GM15510 (cell line): Measurements from ENCODE around the gene FGD6.

ENCODE experiments used
- POLR2A ChIP-seq: IDR thresholded peaks from 3 replicates; pipeline ENCODE4 v1.6.1; 2011; ENCODE audit warnings: borderline replicate concordance; ENCODE audit not compliant: insufficient read length; ENCODE audit errors: extremely low read depth

FGD6 gene

DNA sequence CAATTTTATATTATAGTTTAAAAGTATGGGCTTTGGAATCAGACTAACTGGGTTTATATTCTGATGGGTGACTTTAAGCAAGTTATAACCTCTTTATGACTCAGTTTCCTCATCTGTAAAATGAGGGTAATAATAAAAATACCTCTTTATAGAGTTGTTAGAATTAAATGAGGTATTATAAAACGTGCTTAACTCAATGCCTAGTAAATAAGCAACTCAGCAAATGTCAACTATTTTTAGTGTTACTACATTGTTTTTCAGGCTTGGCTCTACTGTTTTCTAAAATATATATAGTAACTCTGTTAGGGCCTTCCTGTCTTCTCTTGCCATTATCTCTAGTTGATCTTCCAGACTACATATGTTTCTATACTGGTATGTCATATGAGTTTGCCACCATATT lies 20.9 kb upstream of the FGD6 start:
- no peak for TF ChIP-seq POLR2A

- TF ChIP-seq POLR2A = no peak
Observed at GRCh38 chr12:95237315-95237714, 20.0 kb upstream of the FGD6 start.

GRCh38 chr12:95231190-95231589 lies 13.9 kb upstream of the FGD6 start:
- TF ChIP-seq POLR2A = no peak

DNA sequence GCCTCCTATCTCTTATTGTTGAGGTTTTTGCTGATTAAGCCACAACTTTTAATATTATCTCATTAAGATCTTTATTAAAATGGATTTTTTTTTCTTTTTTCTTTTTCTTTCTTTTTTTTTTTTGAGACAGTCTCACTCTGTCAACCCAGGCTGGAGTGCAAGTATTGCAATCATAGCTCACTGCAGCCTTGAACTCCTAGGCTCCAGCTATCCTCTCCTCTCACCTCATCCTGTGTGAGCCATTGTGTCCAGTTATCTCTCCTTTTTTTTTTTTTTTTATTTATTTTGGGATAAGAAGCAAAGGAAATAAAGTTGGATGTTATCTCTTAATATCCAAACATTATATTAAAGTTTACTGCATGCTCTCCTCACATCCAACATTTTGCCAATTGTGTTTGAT lies 13.0 kb upstream of the FGD6 start:
- TF ChIP-seq POLR2A = no peak

GRCh38 chr12:95229636-95230035 lies 12.4 kb upstream of the FGD6 start:
- no peak for TF ChIP-seq POLR2A

DNA sequence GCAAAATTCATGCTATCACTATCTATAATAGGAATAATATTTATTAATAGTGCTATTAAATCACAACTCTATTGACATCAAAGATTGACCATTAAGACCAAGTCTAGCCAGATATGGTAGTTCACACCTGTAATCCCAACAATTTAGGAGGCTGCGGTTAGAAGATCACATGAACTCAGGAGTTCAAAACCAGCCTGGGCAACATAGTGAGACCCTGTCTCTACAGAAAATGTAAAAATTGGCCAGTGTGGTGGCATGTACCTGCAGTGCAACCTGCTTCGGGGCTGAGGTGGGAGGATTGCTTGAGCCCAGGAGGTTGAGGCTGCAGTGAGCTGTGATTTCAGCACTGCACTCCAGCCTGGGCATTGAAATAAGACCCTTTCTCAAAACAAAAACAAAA lies 11.3 kb upstream of the FGD6 start:
- no peak for TF ChIP-seq POLR2A

DNA sequence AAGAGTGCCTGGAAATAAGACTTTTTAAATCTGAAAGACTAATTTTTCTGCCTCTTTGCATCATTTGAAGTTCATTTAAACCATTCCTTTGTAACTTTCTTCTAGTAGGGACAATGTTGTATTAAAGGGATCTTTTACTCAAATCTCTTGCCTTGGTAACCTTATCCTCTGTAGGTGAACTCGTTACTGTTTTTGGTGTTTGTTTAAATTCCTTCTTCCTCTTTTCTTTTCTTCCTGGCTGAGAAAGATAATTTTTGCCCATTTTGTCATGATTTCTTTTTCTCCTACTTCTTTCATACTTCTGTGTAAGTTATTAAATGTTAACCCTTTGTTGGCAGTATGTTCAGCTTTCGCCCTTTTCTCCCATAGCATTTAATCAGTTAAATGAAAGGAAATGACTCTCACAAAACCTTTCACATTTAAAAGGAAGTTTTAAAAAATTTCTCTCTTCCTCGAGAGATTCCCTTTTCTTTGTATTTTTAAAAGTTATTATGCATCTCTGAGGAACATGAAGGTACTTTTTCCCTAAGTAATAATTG lies 10.6 kb upstream of the FGD6 start:
- no peak for TF ChIP-seq POLR2A

DNA sequence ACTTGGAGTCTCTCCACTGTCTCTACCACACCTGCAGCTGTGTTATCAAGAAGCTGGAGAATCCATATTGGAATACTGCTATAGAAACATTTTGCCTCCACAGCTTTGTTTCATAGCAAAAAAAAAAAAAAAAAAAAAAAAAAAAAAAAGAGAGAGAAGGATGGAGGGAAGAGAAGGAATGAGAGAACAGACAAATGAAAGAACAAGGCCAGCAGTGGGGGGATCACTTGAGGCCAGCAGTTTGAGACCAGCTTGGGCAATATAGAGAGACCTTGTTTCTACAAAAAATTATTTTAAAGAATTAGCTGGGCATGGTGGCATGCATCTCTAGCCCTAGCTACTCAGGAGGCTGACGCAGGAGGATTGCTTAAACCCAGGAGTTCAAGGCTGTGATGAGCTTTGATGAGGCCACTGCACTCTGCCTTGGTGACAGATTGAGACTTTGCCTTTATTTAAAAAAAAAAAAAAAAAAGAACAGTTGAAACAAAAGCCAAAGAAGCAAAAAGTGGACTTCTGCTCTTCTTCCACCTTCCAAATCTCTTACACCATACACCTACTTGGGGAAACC lies 8.5 kb upstream of the FGD6 start:
- TF ChIP-seq POLR2A = no peak

GRCh38 chr12:95224202-95225170 lies 7.2 kb upstream of the FGD6 start:
- no peak for TF ChIP-seq POLR2A

DNA sequence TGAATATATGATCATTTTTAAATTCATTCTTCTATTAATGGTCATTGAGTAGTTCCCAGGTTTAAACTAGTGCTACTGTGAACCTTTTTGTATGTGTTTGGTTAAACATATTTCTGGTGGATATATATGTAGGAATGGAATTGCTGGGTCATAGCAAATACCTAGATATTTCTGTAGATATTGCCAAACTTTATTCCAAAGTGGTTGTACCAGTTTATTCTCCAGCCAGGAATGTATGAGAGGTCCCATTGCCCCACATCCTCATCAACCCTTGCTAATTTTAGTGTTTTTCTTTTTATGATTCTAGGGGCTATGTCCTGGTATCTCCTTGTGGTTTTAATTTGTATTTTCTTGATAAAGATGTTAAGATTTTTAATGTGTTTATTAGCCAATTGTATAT lies 3.5 kb upstream of the FGD6 start:
- TF ChIP-seq POLR2A = no peak

DNA sequence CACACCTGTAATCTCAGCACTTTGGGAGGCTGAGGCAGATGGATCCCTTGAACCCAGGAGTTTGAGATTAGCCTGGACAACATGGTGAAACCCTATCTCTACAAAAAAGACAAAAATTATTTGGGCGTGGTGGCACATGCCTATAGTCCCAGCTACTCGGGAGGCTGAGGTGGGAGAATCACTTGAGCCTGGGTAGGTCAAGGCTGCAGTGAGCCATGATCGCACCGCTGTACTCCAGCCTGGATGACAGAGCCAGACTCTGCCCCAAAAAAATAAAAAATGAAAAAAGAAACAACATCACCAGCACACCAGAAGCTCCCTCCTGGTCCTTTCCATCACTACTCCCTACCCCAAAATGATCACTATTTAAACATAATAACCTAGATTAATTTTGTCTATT lies 2.9 kb upstream of the FGD6 start:
- TF ChIP-seq POLR2A = no peak

- no peak for TF ChIP-seq POLR2A
Observed at GRCh38 chr12:95218150-95219133, 1.2 kb upstream of the FGD6 start.

DNA sequence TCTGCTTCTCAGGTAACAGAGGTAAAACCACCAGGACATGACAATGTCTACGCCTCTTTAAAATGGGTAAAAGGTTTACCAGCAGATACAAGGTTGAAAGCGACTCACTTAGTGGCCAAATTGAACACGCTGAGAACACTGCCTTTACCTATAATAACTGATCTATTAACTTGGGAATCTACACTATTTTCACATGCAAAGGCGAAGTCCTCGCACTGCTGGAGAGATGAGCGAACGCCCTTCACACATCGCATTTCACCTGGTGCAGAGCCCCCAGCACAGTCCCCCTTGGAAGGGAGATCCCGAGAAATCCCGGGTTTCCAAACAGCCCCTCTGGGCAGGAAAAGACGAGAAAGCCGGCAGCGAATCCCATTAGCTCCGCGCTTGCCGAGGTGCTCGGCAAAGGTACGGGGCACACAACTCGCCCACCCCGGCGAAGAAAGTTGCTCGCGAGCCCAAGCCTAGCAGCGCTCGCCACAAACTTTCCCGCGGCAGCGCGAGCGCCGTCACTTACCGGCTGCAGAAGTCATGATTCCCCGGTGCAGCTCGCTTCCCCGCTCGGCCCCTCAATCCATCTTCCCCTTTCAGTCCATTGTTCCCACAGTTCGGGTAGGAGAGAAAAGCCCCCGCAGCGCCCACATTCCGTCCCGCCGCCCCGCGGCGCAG lies 423 bp downstream of the FGD6 start:
- no peak for TF ChIP-seq POLR2A

DNA sequence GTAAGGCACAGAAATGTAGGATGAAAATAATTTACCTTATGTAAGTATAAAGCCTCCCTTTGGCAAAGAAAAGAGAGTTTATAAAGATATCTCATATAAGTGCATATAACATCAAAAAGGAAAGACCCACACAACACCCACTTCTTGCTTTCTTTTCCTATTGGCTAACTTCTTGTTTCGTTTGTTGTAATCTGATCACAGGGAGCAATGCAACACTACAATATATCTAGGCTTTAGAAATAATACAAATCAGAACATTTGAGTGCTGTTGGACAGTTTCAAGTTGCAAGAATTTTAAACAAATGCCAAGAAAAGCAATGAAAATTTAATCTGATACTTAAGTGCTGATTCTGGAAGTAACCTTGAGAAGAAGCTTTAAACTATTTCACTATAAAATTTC lies 1.3 kb downstream of the FGD6 start:
- TF ChIP-seq POLR2A = no peak
